HG02840 (cell line): ENCODE data around the gene CHN2.

ENCODE experiments used
- ATAC-seq: cut with Tn5 transposase; IDR thresholded peaks from one replicate; pipeline ENCODE4 v1.9.1; 2021; ENCODE audit warnings: mild to moderate bottlenecking, moderate library complexity, moderate number of reproducible peaks; ENCODE audit not compliant: unreplicated experiment, low FRiP score

The CHN2 gene

DNA sequence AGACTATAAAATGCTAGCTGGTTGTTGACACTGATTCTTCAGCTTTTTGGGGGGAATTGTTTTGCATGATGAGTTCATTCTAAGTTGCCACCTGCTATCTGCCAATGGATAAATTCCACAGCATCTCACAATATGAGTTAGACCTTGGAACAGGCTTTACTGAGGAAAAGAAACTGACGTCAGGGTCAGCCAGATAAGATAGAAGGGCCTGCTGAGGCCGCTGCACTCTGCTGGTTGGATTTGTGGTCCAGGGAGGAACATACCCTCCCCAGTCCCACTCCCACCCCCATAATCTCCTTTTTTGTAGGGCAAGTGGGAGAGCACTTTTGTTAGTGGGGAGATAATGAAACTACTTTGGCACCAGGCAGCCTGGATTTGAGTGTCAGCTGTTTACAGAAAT is 258.4 kb downstream of the CHN2 start:
- no peak for ATAC-seq

DNA sequence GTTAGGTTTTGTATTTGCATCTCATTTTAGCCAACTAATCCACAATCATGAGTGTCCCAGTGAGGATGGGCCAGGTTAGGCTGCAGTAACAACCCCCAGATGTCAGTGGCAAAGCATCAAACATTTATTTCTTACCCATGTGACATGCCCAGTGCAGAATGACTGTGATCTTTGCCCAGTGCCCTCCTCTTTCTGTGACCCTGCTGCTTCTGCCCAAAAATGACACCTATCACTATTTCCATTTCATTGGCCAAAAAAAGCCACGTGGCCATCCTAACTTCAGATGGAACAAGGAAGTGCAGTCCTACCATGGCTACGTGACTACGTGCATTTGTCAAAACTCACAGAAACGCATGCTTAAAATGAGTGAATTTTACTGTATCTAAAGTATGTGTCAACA is 259.9 kb downstream of the CHN2 start:
- ATAC-seq, result no peak

- no peak for ATAC-seq
These were observed 260.4 kb downstream of the CHN2 start for GRCh38 chr7:29454899-29455451.

- ATAC-seq, result no peak
These were observed 262.6 kb downstream of the CHN2 start for GRCh38 chr7:29457141-29457561.

GRCh38 chr7:29457565-29458011 is 263.0 kb downstream of the CHN2 start:
- no peak for ATAC-seq

DNA sequence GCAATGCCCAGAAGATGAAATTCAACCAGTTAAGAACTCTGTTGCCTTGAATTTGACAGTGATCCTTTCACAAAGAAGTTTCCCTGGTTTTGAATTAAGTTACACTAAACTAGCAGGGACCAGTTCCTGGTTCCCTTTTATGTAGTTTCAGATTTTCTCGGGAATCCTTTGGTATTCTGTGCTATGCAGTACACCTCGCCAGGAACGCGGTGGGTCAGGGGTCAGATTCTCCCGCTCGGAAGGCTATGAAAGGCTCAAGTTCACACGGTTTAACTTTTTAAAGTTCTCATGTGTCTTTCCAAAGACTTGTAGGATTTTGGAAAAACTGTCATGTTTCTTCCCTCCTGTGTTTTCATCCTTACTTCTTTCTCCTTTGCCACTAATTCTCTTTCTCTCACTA is 264.4 kb downstream of the CHN2 start:
- no peak for ATAC-seq

DNA sequence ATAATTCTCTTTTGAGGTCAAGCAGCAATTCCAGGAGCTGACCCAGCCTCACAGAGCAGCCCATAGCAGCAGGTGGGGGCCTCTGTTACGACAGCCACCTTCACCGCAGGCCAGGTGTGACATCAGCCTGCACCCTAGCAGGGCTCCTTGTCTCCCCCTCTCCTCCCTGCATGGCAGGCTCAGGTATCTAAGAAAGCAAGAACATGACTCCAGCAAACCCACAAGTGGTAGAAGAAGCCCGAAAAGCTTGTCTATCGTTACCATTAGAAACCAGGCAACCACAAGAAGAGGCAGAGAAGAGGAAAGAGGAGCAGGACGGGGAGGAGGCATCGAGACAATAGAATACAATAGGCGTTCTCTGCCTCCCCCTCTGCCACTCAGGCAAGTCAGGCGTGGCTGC is 265.0 kb downstream of the CHN2 start:
- no peak for ATAC-seq

GRCh38 chr7:29461996-29462395 is 267.4 kb downstream of the CHN2 start:
- ATAC-seq, result no peak

DNA sequence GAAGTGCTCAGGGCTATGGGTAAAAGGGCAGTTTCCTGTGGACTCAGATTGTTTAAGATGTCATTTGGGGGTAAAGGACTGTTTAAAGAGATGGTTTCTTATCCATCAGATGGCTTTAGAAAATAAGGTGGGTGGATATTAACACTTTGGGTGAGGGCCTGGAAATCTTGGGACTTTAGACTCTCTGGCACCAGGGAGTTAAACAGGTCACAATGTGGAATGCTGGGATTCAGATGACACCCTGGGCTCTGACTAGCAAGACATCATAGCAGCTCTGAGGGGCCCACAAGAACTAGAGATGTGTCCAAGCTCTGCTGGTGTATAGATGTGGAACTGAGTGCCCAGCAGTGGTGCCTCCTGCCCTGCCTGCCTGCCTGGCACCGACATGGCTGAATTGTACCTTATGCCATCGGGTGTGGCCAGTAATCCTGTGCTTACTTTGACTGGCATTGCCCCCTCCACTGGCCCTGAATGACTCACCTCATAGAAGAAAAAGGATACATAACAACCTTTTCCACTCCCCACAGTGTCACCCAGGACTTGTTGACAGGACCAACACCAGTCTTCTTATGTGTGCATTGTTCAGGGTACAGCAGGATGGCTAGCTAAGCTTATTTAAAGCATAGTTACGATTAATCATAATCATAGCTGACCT is 269.1 kb downstream of the CHN2 start:
- no peak for ATAC-seq

DNA sequence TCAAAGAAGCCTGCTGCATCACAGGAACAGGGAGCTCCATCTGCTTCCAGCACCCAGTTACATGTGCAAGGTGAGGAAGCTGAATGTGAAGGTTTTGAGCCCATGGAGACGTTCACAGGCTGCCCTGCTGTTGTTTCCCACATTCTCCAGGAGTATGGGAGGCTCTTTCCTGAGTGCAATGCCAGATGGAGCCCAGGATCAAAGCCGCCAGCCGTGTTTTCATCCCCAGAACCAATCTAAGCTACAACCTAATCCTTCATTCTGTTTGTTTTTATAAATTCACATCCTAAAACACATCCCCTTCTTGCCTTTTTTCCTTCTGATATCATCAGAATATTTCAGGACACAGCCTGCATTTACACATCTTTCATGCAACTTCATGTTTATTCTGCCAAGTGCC is 270.2 kb downstream of the CHN2 start:
- no peak for ATAC-seq

- no peak for ATAC-seq
These were observed 272.8 kb downstream of the CHN2 start for GRCh38 chr7:29467193-29467926.

DNA sequence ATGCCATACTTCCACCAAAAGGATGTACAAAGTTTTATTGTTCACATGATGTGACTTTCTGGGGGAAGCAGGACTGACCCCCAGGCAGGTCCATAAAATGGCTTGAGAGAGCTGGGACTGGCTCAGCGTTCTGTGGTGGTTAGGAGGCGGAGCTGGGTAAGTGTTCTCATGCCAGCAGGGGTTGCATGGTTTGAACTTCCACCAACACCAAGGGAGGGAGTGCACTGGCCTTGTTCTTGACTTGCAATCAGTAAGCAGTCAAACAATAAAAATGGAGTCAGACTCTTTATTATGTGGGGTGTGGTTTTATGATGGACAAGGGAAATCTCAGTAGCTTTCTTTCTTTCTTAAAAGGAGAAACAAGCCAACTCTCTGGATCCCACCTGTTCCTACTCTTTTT is 273.6 kb downstream of the CHN2 start:
- ATAC-seq, result no peak

- ATAC-seq, result no peak
These were observed 274.7 kb downstream of the CHN2 start for GRCh38 chr7:29469281-29469680.

DNA sequence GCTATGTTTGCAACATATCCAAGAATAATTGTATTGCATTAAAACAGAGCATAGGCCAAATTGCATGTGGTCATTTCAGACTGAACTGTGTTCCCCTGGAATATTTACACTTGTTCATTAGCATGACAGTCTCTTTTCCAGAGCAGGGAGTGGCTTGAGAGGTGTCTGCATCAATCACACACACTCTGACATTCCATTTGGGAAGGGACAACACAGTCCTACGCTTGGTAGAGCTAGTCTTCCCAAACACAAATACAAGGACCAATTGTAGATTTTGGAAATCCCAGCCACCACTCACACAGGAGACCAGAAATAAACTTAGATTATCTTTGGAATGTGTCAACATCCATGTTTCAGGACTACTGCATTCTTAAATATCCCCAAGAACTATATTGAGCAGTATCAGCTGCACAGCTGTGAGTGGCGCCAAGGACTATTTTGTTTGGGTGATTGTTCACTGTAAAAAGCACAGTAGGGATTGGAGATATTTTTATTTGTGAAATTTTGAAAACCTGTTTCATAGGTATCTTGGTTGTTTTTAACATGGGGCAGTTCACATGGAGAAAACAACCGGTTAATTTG is 275.5 kb downstream of the CHN2 start:
- ATAC-seq, result no peak

GRCh38 chr7:29471444-29472138 is 277.0 kb downstream of the CHN2 start:
- ATAC-seq, result no peak

DNA sequence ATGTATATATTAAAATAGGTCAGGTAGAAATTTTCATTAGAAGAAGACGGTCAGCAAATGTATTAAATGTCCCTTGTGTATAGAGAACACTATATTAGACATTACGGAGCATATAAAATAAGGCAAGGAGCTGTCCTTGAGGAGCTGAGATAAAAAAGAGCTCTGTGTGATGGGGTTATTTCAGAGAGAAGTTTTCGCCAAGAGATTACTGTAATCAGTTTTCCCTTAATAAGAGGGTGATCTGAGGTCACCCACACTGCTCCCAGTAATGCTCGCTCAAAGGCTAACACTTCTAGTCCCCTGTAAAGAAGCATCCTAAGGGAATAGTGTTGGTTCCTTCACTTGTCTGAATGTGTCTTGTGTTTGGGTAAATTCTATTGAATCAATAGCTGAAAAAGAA is 282.3 kb downstream of the CHN2 start:
- ATAC-seq, result no peak

DNA sequence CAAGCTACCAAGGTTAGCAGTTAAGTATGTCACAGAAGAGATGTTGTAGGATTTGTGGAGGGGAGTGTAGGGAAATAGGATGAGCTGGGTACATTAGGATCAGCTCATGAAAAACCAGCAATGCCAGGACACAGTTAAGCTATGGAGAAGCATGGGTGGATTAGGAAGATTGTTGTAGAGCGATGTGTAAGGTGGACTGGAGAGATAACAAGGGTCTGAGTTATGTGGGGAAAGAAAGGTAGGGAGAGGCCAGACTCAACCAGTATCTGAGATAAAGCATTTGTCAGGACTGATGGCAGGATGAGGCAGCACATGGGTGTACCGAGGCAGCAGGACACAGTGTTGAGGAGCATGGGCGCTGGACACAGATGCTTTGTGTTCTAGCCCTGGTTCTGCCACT is 283.7 kb downstream of the CHN2 start:
- ATAC-seq, result no peak

DNA sequence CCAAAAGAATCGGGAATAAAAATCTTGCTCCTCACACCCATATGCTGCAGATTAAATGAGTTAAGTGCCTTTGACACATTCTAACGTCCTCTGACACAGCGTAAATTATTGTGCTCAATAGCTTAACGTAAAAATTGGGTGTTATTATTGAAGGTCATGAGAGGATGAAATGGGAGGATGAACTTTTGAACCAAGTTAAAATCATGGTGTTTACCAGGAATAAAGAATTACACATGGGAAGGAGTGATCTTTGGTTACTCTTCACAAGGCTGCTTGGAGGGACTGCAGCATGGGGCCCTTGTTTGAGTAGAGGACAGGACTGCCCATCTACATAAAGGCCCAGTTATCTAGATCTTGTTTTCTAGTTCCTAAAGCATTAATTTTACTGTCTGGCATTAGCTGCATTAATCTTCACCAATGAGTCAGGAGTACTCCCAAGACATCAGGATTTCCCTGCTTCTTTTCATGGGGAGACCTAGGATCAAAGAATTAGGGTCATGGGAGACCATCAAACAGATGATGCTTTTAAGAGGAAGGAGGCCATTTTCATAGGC is 284.2 kb downstream of the CHN2 start:
- no peak for ATAC-seq

GRCh38 chr7:29479301-29480200 is 285.0 kb downstream of the CHN2 start:
- ATAC-seq, result no peak

DNA sequence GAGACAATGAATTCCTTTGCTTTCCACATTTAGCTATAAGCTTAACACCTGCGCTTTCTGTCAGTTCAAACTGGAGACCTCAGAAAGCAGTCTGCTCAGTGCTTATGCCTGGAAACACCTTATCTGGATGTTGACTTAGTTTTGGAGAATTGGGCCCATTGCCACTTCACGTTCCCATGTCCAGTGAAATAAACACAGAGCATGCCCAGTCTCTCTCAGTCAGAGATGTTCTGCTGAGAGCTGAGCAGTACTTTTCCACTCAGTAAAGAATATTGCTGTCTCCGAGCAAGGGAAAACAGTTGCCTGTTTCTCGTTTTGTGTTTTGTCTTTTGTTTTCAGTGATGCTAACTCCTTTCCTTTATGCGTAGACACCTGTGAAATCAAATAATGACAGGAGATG is 285.9 kb downstream of the CHN2 start:
- no peak for ATAC-seq
